SK-N-SH (cell line): ENCODE measurements around the gene RNF150. TPM values are rescaled to one million over a fixed set of nuclear protein-coding genes. Genes with fewer than 3 reads are reported as not detected.
A peak's percentile ranks its signal among the peaks of the same experiment; 100 is the strongest.

ENCODE experiments used
- CTCF ChIA-PET: fragments of 300-600, 350-600 bp; formaldehyde crosslinking; extraction: SDS; loops from one replicate; lab custom pipeline; 2021; lab: Yijun Ruan, JAX
- POLR2A ChIA-PET: fragments of 350-600 bp; sonication (Branson Sonifier 250); formaldehyde crosslinking; extraction: SDS; loops from one replicate; lab custom pipeline; 2020; ENCODE audit warnings: antibody characterized with exemption, inconsistent platforms; lab: Yijun Ruan, JAX
- DNase-seq: peaks from one replicate; pipeline ENCODE4 v3.0.0; 2012
- H2AFZ ChIP-seq: fragments of 200-600 bp; sonication (generic); 2 replicates; pipeline ENCODE4 v1.8.1; 2016; ENCODE audit warnings: antibody characterized with exemption, mild to moderate bottlenecking, low read depth
- H3F3A ChIP-seq: fragments of 200-600 bp; sonication (generic); replicated peaks from 2 replicates; pipeline ENCODE3; 2016; ENCODE audit warnings: antibody characterized with exemption, mild to moderate bottlenecking; ENCODE audit not compliant: insufficient read depth
- H3K27ac ChIP-seq, 2 experiments: fragments of 200-500 bp in 1 of 2; fragments of 200-600 bp in 1 of 2; sonication (Bioruptor generic) in 1 of 2; sonication (generic), shearing (Covaris generic) in 1 of 2; 2 replicates each; pipeline versions ENCODE4 v1.5.1 to v1.6.1; 2014 to 2016; ENCODE audit warnings: low read depth in 2 of 2, inconsistent platforms in 1 of 2, low read length in 1 of 2, mild to moderate bottlenecking in 1 of 2, mixed read lengths in 1 of 2
- H3K27me3 ChIP-seq: fragments of 200-600 bp; sonication (generic), shearing (Covaris generic); 2 replicates; pipeline ENCODE4 v1.6.1; 2016; ENCODE audit warnings: mixed run types; ENCODE audit not compliant: insufficient read depth
- H3K36me3 ChIP-seq, 2 experiments: fragments of 200-500 bp in 1 of 2; fragments of 200-600 bp in 1 of 2; sonication (Bioruptor generic) in 1 of 2; sonication (generic) in 1 of 2; replicated peaks in 1 of 2; 2 replicates each; pipeline versions ENCODE3 to v1.5.1; 2014 to 2016; ENCODE audit warnings: low read length in 1 of 2, mild to moderate bottlenecking in 1 of 2; ENCODE audit not compliant: insufficient read depth in 2 of 2, control insufficient read depth in 1 of 2
- H3K4me1 ChIP-seq, 2 experiments: fragments of 200-500 bp in 1 of 2; fragments of 200-600 bp in 1 of 2; sonication (Bioruptor generic) in 1 of 2; sonication (generic), shearing (Covaris generic) in 1 of 2; 2 replicates each; pipeline versions ENCODE4 v1.5.1 to v1.6.1; 2014 to 2016; ENCODE audit warnings: low read depth in 1 of 2, low read length in 1 of 2, mixed run types in 1 of 2; ENCODE audit not compliant: insufficient read depth in 2 of 2, control insufficient read depth in 1 of 2
- H3K4me2 ChIP-seq: fragments of 200-600 bp; sonication (generic), shearing (Covaris generic); 2 replicates; pipeline ENCODE4 v1.6.1; 2017; ENCODE audit warnings: mixed run types
- H3K4me3 ChIP-seq, 2 experiments: fragments of 200-500 bp in 1 of 2; fragments of 200-600 bp in 1 of 2; sonication (Bioruptor generic) in 1 of 2; sonication (generic), shearing (Covaris generic) in 1 of 2; 2 replicates each; pipeline versions ENCODE4 v1.5.1 to v1.8.1; 2014 to 2016; ENCODE audit warnings: low read depth in 2 of 2, inconsistent platforms in 1 of 2, low read length in 1 of 2, mild to moderate bottlenecking in 1 of 2, mixed read lengths in 1 of 2, moderate library complexity in 1 of 2
- H3K79me2 ChIP-seq: fragments of 200-600 bp; sonication (generic); 2 replicates; pipeline ENCODE4 v1.8.1; 2017; ENCODE audit warnings: mild to moderate bottlenecking; ENCODE audit not compliant: insufficient read depth
- H3K9ac ChIP-seq: fragments of 200-600 bp; sonication (generic); 2 replicates; pipeline ENCODE4 v1.6.1; 2017; ENCODE audit warnings: mixed run types
- H3K9me2 ChIP-seq: fragments of 200-600 bp; sonication (generic); 2 replicates; pipeline ENCODE4 v1.6.1; 2017; ENCODE audit warnings: mixed run types
- H3K9me3 ChIP-seq: fragments of 200-600 bp; sonication (generic); 2 replicates; pipeline ENCODE4 v1.6.1; 2017; ENCODE audit warnings: mixed run types, mild to moderate bottlenecking, moderate library complexity
- H4K20me1 ChIP-seq: fragments of 200-600 bp; sonication (generic); 2 replicates; pipeline ENCODE4 v1.6.1; 2017; ENCODE audit warnings: mild to moderate bottlenecking, mixed run types; ENCODE audit not compliant: insufficient read depth
- EZH2phosphoT487 ChIP-seq: fragments of 200-600 bp; sonication (generic); IDR thresholded peaks from 2 replicates; pipeline ENCODE4 v1.6.1; 2017; ENCODE audit warnings: low read depth, mixed run types, mild to moderate bottlenecking, antibody characterized with exemption, moderate library complexity, borderline replicate concordance
- FOSL2 ChIP-seq: IDR thresholded peaks from 2 replicates; pipeline ENCODE4 v1.4.0; 2012; ENCODE audit warnings: low read depth, mild to moderate bottlenecking, moderate library complexity, borderline replicate concordance
- FOXJ3 ChIP-seq: sonication (generic); formaldehyde crosslinking; IDR thresholded peaks from 2 replicates; pipeline ENCODE4 v1.5.1; 2020; ENCODE audit warnings: mild to moderate bottlenecking, missing genetic modification reagents
- FOXM1 ChIP-seq: IDR thresholded peaks from 2 replicates; pipeline ENCODE4 v1.4.0; 2012; ENCODE audit warnings: low read depth, mild to moderate bottlenecking
- GABPA ChIP-seq: IDR thresholded peaks from 2 replicates; pipeline ENCODE4 v1.4.0; 2012; ENCODE audit warnings: low read depth, mild to moderate bottlenecking
- GATA2 ChIP-seq: sonication (generic); formaldehyde crosslinking; IDR thresholded peaks from 2 replicates; pipeline ENCODE4 v1.5.0; 2020; ENCODE audit warnings: mild to moderate bottlenecking, missing genetic modification reagents
- JUND ChIP-seq: IDR thresholded peaks from 2 replicates; pipeline ENCODE4 v1.4.0; 2012
- MEF2A ChIP-seq: IDR thresholded peaks from 2 replicates; pipeline ENCODE4 v1.4.0; 2012; ENCODE audit warnings: low read depth, borderline replicate concordance
- MXI1 ChIP-seq: IDR thresholded peaks from 2 replicates; pipeline ENCODE4 v1.6.1; 2012; ENCODE audit warnings: mild to moderate bottlenecking, low read depth, low read length, improper control_type of control experiment
- POLR2AphosphoS5 ChIP-seq: IDR thresholded peaks from 2 replicates; pipeline ENCODE4 v1.6.1; 2012; ENCODE audit warnings: low read depth, low read length
- RAD21 ChIP-seq: IDR thresholded peaks from 2 replicates; pipeline ENCODE4 v1.6.1; 2012; ENCODE audit warnings: mild to moderate bottlenecking, low read length
- RCOR1 ChIP-seq: fragments of 150-350 bp; IDR thresholded peaks from 2 replicates; pipeline ENCODE4 v1.6.1; 2017; ENCODE audit warnings: antibody characterized with exemption, low read length
- RFX5 ChIP-seq: IDR thresholded peaks from 2 replicates; pipeline ENCODE4 v1.6.1; 2012; ENCODE audit warnings: mild to moderate bottlenecking, improper control_type of control experiment, low read length
- RXRA ChIP-seq: IDR thresholded peaks from 2 replicates; pipeline ENCODE4 v1.4.0; 2012; ENCODE audit warnings: low read depth, mild to moderate bottlenecking, borderline replicate concordance
- SIN3A ChIP-seq: IDR thresholded peaks from 2 replicates; pipeline ENCODE4 v1.6.1; 2012; ENCODE audit warnings: low read depth, mild to moderate bottlenecking, low read length, moderate library complexity, borderline replicate concordance
- SMC3 ChIP-seq: IDR thresholded peaks from 2 replicates; pipeline ENCODE4 v1.6.1; 2012; ENCODE audit warnings: low read depth, low read length, improper control_type of control experiment
- TAF1 ChIP-seq: IDR thresholded peaks from 2 replicates; pipeline ENCODE4 v1.6.1; 2012; ENCODE audit warnings: low read depth, mild to moderate bottlenecking, low read length, moderate library complexity, borderline replicate concordance
- TEAD4 ChIP-seq: IDR thresholded peaks from 2 replicates; pipeline ENCODE4 v1.4.0; 2012; ENCODE audit warnings: mild to moderate bottlenecking, borderline replicate concordance; ENCODE audit not compliant: insufficient read depth
- USF1 ChIP-seq: IDR thresholded peaks from 2 replicates; pipeline ENCODE4 v1.4.0; 2012; ENCODE audit warnings: low read depth, borderline replicate concordance
- YY1 ChIP-seq: IDR thresholded peaks from 2 replicates; pipeline ENCODE4 v1.4.0; 2012; ENCODE audit warnings: low read depth, mild to moderate bottlenecking
- WGBS: methylation state at CpG from one replicate; pipeline ENCODE4 v1.1.6; 2017; ENCODE audit warnings: low lambda C conversion rate; 5-methylcytosine and 5-hydroxymethylcytosine counted together
- polyA plus RNA-seq, 3 experiments: library from polyadenylated mRNA; depleted of rRNA; stranded (reverse); fragments of >200 nt; gene quantifications; 2 replicates each; pipeline ENCODE4 v1.2.3, GENCODE V29; 2012
- TF ChIP-seq, protein P1 (sequence below): IDR thresholded peaks from 2 replicates; pipeline ENCODE4 v1.4.0; 2012; ENCODE audit warnings: low read depth, borderline replicate concordance
- TF ChIP-seq, protein P2 (sequence below): IDR thresholded peaks from 2 replicates; pipeline ENCODE4 v1.6.1; 2012; ENCODE audit warnings: mild to moderate bottlenecking, low read depth, low read length, moderate library complexity
- TF ChIP-seq, protein P3 (sequence below): IDR thresholded peaks from 2 replicates; pipeline ENCODE4; 2012
- TF ChIP-seq, protein P4 (sequence below): fragments of 200-600 bp; sonication (generic); IDR thresholded peaks from 2 replicates; pipeline ENCODE4 v1.6.1; 2017; ENCODE audit warnings: antibody characterized with exemption, mild to moderate bottlenecking, moderate library complexity

The RNF150 gene
- polyA plus RNA-seq, 1 of the 3 experiments (the other 2 are of a cell fraction) = 5.8 TPM

- Histone ChIP-seq H3K27ac (peak overlapping the region; percentile 66 to 83), H3K79me2 (peaks cover 84% of the 10 kb centered on the region), H3K9ac (peak overlapping the region; percentile 46; the same call in 1 of the 2 replicates), H3K4me2 (peak overlapping the region; percentile 39; the same call in 1 of the 2 replicates), H3F3A (peaks cover 22% of the 10 kb centered on the region), H3K27me3 (no peaks in the 10 kb centered on the region), H2AFZ (no peak overlapping the region), H3K4me3 (no peak overlapping the region), H3K9me2 (no peaks in the 10 kb centered on the region), H4K20me1 (no peaks in the 10 kb centered on the region), H3K4me1 (peaks cover 12 to 15% of the 10 kb centered on the region in 2 experiments; a peak in 3 of 4 replicates), H3K36me3 (peaks cover 4 to 8% of the 10 kb centered on the region in 2 experiments), H3K9me3 (no peaks in the 10 kb centered on the region)
- CTCF ChIA-PET = interaction anchor here (1.1 to 1.7 kb wide), 3 partner anchors 9 to 86 kb away, joined by 3 to 8 read pairs (median 5); partner anchors contain the start of gene RNF150
- WGBS = 15% methylated on average over 7 of the region's 7 CpGs
- POLR2A ChIA-PET = no interaction called here
- peak; percentile 17 for DNase-seq
- peak; percentile 64; the same call in 1 of the 2 replicates for TF ChIP-seq FOSL2
- peak; percentile 40; the same call in 1 of the 2 replicates for TF ChIP-seq TEAD4
- TF ChIP-seq JUND = peak; percentile 82
- TF ChIP-seq GATA2 (CRISPR knock-in tag) = no peak
- peak; percentile 68; the same call in 1 of the 2 replicates for TF ChIP-seq RCOR1
- TF ChIP-seq SIN3A = peak; percentile 78
- no peak for TF ChIP-seq USF1
- TF ChIP-seq SMC3 = no peak
- TF ChIP-seq, protein P1, sequence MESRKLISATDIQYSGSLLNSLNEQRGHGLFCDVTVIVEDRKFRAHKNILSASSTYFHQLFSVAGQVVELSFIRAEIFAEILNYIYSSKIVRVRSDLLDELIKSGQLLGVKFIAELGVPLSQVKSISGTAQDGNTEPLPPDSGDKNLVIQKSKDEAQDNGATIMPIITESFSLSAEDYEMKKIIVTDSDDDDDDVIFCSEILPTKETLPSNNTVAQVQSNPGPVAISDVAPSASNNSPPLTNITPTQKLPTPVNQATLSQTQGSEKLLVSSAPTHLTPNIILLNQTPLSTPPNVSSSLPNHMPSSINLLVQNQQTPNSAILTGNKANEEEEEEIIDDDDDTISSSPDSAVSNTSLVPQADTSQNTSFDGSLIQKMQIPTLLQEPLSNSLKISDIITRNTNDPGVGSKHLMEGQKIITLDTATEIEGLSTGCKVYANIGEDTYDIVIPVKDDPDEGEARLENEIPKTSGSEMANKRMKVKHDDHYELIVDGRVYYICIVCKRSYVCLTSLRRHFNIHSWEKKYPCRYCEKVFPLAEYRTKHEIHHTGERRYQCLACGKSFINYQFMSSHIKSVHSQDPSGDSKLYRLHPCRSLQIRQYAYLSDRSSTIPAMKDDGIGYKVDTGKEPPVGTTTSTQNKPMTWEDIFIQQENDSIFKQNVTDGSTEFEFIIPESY = no peak
- no peak for TF ChIP-seq YY1
- peak; percentile 64; the same call in 1 of the 2 replicates for TF ChIP-seq POLR2AphosphoS5
- TF ChIP-seq EZH2phosphoT487 = no peak
- 0 out of 2 replicates have a peak, but pooled peaks have one; percentile 49 for TF ChIP-seq MXI1
- TF ChIP-seq RAD21 = no peak
- no peak for TF ChIP-seq FOXM1
- no peak; the same call in 1 of the 2 replicates for TF ChIP-seq RXRA
- TF ChIP-seq GABPA = no peak
- TF ChIP-seq, protein P2, sequence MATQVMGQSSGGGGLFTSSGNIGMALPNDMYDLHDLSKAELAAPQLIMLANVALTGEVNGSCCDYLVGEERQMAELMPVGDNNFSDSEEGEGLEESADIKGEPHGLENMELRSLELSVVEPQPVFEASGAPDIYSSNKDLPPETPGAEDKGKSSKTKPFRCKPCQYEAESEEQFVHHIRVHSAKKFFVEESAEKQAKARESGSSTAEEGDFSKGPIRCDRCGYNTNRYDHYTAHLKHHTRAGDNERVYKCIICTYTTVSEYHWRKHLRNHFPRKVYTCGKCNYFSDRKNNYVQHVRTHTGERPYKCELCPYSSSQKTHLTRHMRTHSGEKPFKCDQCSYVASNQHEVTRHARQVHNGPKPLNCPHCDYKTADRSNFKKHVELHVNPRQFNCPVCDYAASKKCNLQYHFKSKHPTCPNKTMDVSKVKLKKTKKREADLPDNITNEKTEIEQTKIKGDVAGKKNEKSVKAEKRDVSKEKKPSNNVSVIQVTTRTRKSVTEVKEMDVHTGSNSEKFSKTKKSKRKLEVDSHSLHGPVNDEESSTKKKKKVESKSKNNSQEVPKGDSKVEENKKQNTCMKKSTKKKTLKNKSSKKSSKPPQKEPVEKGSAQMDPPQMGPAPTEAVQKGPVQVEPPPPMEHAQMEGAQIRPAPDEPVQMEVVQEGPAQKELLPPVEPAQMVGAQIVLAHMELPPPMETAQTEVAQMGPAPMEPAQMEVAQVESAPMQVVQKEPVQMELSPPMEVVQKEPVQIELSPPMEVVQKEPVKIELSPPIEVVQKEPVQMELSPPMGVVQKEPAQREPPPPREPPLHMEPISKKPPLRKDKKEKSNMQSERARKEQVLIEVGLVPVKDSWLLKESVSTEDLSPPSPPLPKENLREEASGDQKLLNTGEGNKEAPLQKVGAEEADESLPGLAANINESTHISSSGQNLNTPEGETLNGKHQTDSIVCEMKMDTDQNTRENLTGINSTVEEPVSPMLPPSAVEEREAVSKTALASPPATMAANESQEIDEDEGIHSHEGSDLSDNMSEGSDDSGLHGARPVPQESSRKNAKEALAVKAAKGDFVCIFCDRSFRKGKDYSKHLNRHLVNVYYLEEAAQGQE = no peak
- TF ChIP-seq, protein P3, sequence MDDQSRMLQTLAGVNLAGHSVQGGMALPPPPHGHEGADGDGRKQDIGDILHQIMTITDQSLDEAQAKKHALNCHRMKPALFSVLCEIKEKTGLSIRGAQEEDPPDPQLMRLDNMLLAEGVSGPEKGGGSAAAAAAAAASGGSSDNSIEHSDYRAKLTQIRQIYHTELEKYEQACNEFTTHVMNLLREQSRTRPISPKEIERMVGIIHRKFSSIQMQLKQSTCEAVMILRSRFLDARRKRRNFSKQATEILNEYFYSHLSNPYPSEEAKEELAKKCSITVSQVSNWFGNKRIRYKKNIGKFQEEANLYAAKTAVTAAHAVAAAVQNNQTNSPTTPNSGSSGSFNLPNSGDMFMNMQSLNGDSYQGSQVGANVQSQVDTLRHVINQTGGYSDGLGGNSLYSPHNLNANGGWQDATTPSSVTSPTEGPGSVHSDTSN = peak; percentile 87
- no peak for TF ChIP-seq RFX5
- TF ChIP-seq FOXJ3 (CRISPR knock-in tag) = no peak
- TF ChIP-seq, protein P4, sequence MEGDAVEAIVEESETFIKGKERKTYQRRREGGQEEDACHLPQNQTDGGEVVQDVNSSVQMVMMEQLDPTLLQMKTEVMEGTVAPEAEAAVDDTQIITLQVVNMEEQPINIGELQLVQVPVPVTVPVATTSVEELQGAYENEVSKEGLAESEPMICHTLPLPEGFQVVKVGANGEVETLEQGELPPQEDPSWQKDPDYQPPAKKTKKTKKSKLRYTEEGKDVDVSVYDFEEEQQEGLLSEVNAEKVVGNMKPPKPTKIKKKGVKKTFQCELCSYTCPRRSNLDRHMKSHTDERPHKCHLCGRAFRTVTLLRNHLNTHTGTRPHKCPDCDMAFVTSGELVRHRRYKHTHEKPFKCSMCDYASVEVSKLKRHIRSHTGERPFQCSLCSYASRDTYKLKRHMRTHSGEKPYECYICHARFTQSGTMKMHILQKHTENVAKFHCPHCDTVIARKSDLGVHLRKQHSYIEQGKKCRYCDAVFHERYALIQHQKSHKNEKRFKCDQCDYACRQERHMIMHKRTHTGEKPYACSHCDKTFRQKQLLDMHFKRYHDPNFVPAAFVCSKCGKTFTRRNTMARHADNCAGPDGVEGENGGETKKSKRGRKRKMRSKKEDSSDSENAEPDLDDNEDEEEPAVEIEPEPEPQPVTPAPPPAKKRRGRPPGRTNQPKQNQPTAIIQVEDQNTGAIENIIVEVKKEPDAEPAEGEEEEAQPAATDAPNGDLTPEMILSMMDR = no peak
- TF ChIP-seq MEF2A = 0 out of 2 replicates have a peak, but pooled peaks have one; percentile 35
- TF ChIP-seq TAF1 = no peak
Measured at GRCh38 chr4:141047228-141047884, 85.9 kb downstream of the RNF150 start.
